Endothelial cell of umbilical vein (primary cell): ENCODE results near the gene PNLDC1. TPM values are rescaled to one million over a fixed set of nuclear protein-coding genes. Genes with fewer than 3 reads are reported as not detected.

Experiments
- BruUV-seq: library from RNA; stranded (reverse); fragments of 400-500 nt; replicated peaks from 2 replicates; lab custom pipeline; 2021; lab: Mats Ljungman, UMichigan
- CTCF ChIA-PET: fragments of 300-600, 350-600 bp; sonication (Branson Sonifier 250); formaldehyde crosslinking; loops from one replicate; lab custom pipeline; 2021; ENCODE audit warnings: antibody characterized with exemption, inconsistent platforms; lab: Charles Lee
- POLR2A ChIA-PET: fragments of 300-600, 350-600 bp; sonication (Branson Sonifier 250); formaldehyde crosslinking; loops from one replicate; lab custom pipeline; 2021; ENCODE audit warnings: antibody characterized with exemption, inconsistent platforms; lab: Charles Lee
- DNase-seq: peaks from one replicate; pipeline ENCODE4 v3.0.0-alpha.2; 2011; ENCODE audit warnings: low read depth, low spot score
- FAIRE-seq: peaks from 2 replicates; lab custom pipeline; 2011; peaks lifted over from hg19 to GRCh38; lab: Jason Lieb, UNC
- H2AFZ ChIP-seq: 2 replicates; pipeline ENCODE4 v1.6.0; 2012; ENCODE audit warnings: low read depth, low read length, control low read depth, inconsistent platforms
- H3K27ac ChIP-seq: 2 replicates; pipeline ENCODE4 v1.5.1; 2011; ENCODE audit warnings: low read depth, mild to moderate bottlenecking, control low read depth, low read length, moderate library complexity; ENCODE audit not compliant: insufficient read depth
- H3K27me3 ChIP-seq, 2 experiments: 2 replicates each; pipeline versions ENCODE4 v1.6.0 to v1.6.1; 2011; ENCODE audit warnings: low read length in 2 of 2, mixed read lengths in 1 of 2; ENCODE audit not compliant: control insufficient read depth in 2 of 2, insufficient read depth in 2 of 2
- H3K36me3 ChIP-seq, 2 experiments: 2 replicates in 1 of 2; 3 replicates in 1 of 2; pipeline ENCODE4 v1.5.1; 2011; ENCODE audit warnings: low read length in 2 of 2, mild to moderate bottlenecking in 1 of 2, moderate library complexity in 1 of 2; ENCODE audit not compliant: control insufficient read depth in 2 of 2, insufficient read depth in 2 of 2; ENCODE audit errors: extremely low read depth in 1 of 2
- H3K4me1 ChIP-seq: 3 replicates; pipeline ENCODE4 v1.5.1; 2011; ENCODE audit warnings: mild to moderate bottlenecking, low read length; ENCODE audit not compliant: control insufficient read depth, insufficient read depth; ENCODE audit errors: extremely low read depth
- H3K4me2 ChIP-seq: 2 replicates; pipeline ENCODE4 v1.6.1; 2011; ENCODE audit warnings: low read length, control low read depth, mixed read lengths; ENCODE audit not compliant: insufficient read depth
- H3K4me3 ChIP-seq, 3 experiments: fragments of 200-600 bp in 1 of 3; sonication (generic), shearing (Covaris generic) in 1 of 3; replicated peaks in 1 of 3; 2 replicates each; pipeline ENCODE4 v1.5.1; 2011 to 2016; ENCODE audit warnings: control low read depth in 3 of 3, low read length in 3 of 3, mild to moderate bottlenecking in 2 of 3, inconsistent platforms in 1 of 3, low read depth in 1 of 3, moderate library complexity in 1 of 3; ENCODE audit not compliant: insufficient read depth in 1 of 3
- H3K79me2 ChIP-seq: 2 replicates; pipeline ENCODE4 v1.6.0; 2012; ENCODE audit warnings: low read length, inconsistent platforms; ENCODE audit not compliant: control insufficient read depth, insufficient read depth
- H3K9ac ChIP-seq: replicated peaks from 2 replicates; pipeline ENCODE3; 2011; ENCODE audit warnings: low read length, control low read depth; ENCODE audit not compliant: insufficient read depth; ENCODE audit errors: extremely low read depth
- H3K9me1 ChIP-seq: replicated peaks from 3 replicates; pipeline ENCODE4 v1.6.0; 2011; ENCODE audit warnings: mild to moderate bottlenecking, low read length; ENCODE audit not compliant: control insufficient read depth, insufficient read depth; ENCODE audit errors: extremely low read depth
- H3K9me3 ChIP-seq: replicated peaks from 2 replicates; pipeline ENCODE4 v1.5.1; 2012; ENCODE audit warnings: low read length, inconsistent platforms; ENCODE audit not compliant: control insufficient read depth, insufficient read depth
- H4K20me1 ChIP-seq: replicated peaks from 2 replicates; pipeline ENCODE3; 2011; ENCODE audit warnings: mild to moderate bottlenecking, low read length; ENCODE audit not compliant: control insufficient read depth, insufficient read depth; ENCODE audit errors: extremely low read depth
- CTCF ChIP-seq, 2 donors: IDR thresholded peaks; 1 replicate in 1 of 2; 2 replicates in 1 of 2; pipeline ENCODE4 v1.5.1; 2011; ENCODE audit warnings: low read length in 2 of 2, mild to moderate bottlenecking in 2 of 2, moderate library complexity in 2 of 2, control low read depth in 1 of 2, inconsistent platforms in 1 of 2, low read depth in 1 of 2; ENCODE audit not compliant: insufficient read depth in 1 of 2; ENCODE audit errors: extremely low read depth in 1 of 2
- EZH2 ChIP-seq: IDR thresholded peaks from 2 replicates; pipeline ENCODE4 v1.6.1; 2012; ENCODE audit warnings: borderline replicate concordance, low read depth, mild to moderate bottlenecking, moderate library complexity, low read length, inconsistent platforms; ENCODE audit not compliant: severe bottlenecking
- FOS ChIP-seq: IDR thresholded peaks from 2 replicates; pipeline ENCODE4 v1.6.1; 2011; ENCODE audit warnings: mild to moderate bottlenecking, low read length, moderate library complexity, borderline replicate concordance; ENCODE audit not compliant: insufficient read depth
- GATA2 ChIP-seq: IDR thresholded peaks from 2 replicates; pipeline ENCODE4 v1.7.0; 2011; ENCODE audit warnings: low read depth, mild to moderate bottlenecking, moderate library complexity, mixed read lengths, low read length; ENCODE audit not compliant: insufficient read length, insufficient read depth
- JUN ChIP-seq: IDR thresholded peaks from 2 replicates; pipeline ENCODE4 v1.6.1; 2011; ENCODE audit warnings: borderline replicate concordance, low read depth; ENCODE audit not compliant: insufficient read length, insufficient read depth
- MAX ChIP-seq: IDR thresholded peaks from 2 replicates; pipeline ENCODE4 v1.6.1; 2011; ENCODE audit not compliant: insufficient read depth, insufficient read length
- MYC ChIP-seq: IDR thresholded peaks from one replicate; pipeline ENCODE4 v1.6.1; 2011; ENCODE audit warnings: mild to moderate bottlenecking, low read depth, low read length
- POLR2A ChIP-seq: IDR thresholded peaks from 2 replicates; pipeline ENCODE4 v1.6.1; 2012; ENCODE audit warnings: low read depth, mild to moderate bottlenecking, control low read depth, low read length
- POLR2AphosphoS5 ChIP-seq: IDR thresholded peaks from 2 replicates; pipeline ENCODE4 v1.6.1; 2012; ENCODE audit warnings: low read depth, mild to moderate bottlenecking, control low read depth, low read length, moderate library complexity; ENCODE audit not compliant: insufficient read depth
- dilution Hi-C: fragments of 300-500 bp; cut with MboI; formaldehyde crosslinking; loops from one replicate; pipeline ENCODE4 v1.15.0; 2019; ENCODE audit warnings: low sequenced_read_pairs; ENCODE audit not compliant: extremely low pct_ligation_motif_present
- intact Hi-C: fragments of 100-400 bp; cut with micrococcal nuclease; formaldehyde crosslinking; loops from one replicate; pipeline ENCODE4 v1.10.0; 2022
- polyA plus RNA-seq, 4 experiments: library from polyadenylated mRNA; depleted of rRNA in 3 of 4; stranded (reverse) in 3 of 4; unstranded in 1 of 4; fragments of >200 nt; gene quantifications; 2 replicates each; pipeline versions ENCODE4 v1.2.1 to v1.2.3, GENCODE V29; 2011 to 2012; ENCODE audit warnings: missing spikeins in 1 of 4
- total RNA-seq: library from RNA; stranded (reverse); gene quantifications from 2 replicates; pipeline ENCODE4 v1.2.3, GENCODE V29; 2021

Gene PNLDC1
- total and polyA plus RNA-seq, 2 donors (not counting 3 experiments of a cell fraction or from before 2014, with no cell fraction given): not detected

- Histone ChIP-seq H3K4me2 (no peak overlapping the region), H3K4me3 (no peak overlapping the region), H3K36me3 (peaks cover 5% of the 10 kb centered on the region in 2 experiments), H3K27ac (no peak overlapping the region), H3K4me1 (no peaks in the 10 kb centered on the region), H4K20me1 (peaks cover 2% of the 10 kb centered on the region), H3K9me1 (no peaks in the 10 kb centered on the region), H3K9ac (no peak overlapping the region), H2AFZ (no peak overlapping the region), H3K27me3 (no peaks in the 10 kb centered on the region), H3K9me3 (no peaks in the 10 kb centered on the region), H3K79me2 (no peaks in the 10 kb centered on the region)
- no TSS peak for BruUV-seq
- ChIA-PET CTCF (no interaction called here), POLR2A (no interaction called here)
- no peak for DNase-seq
- no peak for FAIRE-seq
- dilution Hi-C loops: no loop called here
- intact Hi-C loops: no loop called here
- TF ChIP-seq JUN (no peak), POLR2A (no peak), EZH2 (no peak), CTCF (IDR thresholded peaks at IDR 0.05; ENCODE audit: extremely low read depth in 1 of 2, insufficient read depth in 1 of 2, low read depth in 1 of 2, low read length in 2 of 2) (no peak), MYC (no peak), MAX (no peak), POLR2AphosphoS5 (no peak), FOS (no peak), GATA2 (no peak)
Measured at GRCh38 chr6:159801935-159802334, 1.9 kb downstream of the PNLDC1 start.
